Pulmonary artery endothelial cell (primary cell): ENCODE data around the gene MDM4. TPM values are rescaled to one million over a fixed set of nuclear protein-coding genes. Genes with fewer than 3 reads are reported as not detected.

Experiments
- DNase-seq: peaks from one replicate; pipeline ENCODE4 v3.0.0-alpha.2; 2011; ENCODE audit warnings: low read depth, low spot score
- total RNA-seq: library from RNA; depleted of rRNA; stranded (reverse); fragments of >200 nt; gene quantifications from 2 replicates; pipeline ENCODE4 v1.2.3, GENCODE V29; 2014

The MDM4 gene
- total RNA-seq, 1 donor from 2014 or later = 17.3 TPM

GRCh38 chr1:204577794-204578478, 61.7 kb downstream of the MDM4 start:
- DNase-seq = no peak

GRCh38 chr1:204578867-204579664, 62.9 kb downstream of the MDM4 start:
- no peak for DNase-seq

GRCh38 chr1:204579681-204580080, 63.5 kb downstream of the MDM4 start:
- no peak for DNase-seq

GRCh38 chr1:204580862-204581261, 64.7 kb downstream of the MDM4 start:
- DNase-seq = no peak

- DNase-seq = no peak
Observed at GRCh38 chr1:204581759-204582158, 65.6 kb downstream of the MDM4 start.

- DNase-seq = no peak
Observed at GRCh38 chr1:204583909-204584632, 67.9 kb downstream of the MDM4 start.

- no peak for DNase-seq
Observed at GRCh38 chr1:204584699-204585372, 68.6 kb downstream of the MDM4 start.

GRCh38 chr1:204587621-204588020, 71.4 kb downstream of the MDM4 start:
- no peak for DNase-seq

- DNase-seq = no peak
Observed at GRCh38 chr1:204588826-204589225, 72.6 kb downstream of the MDM4 start.

- no peak for DNase-seq
Observed at GRCh38 chr1:204589409-204590038, 73.3 kb downstream of the MDM4 start.

GRCh38 chr1:204591473-204592090, 75.4 kb downstream of the MDM4 start:
- no peak for DNase-seq

GRCh38 chr1:204592246-204592948, 76.2 kb downstream of the MDM4 start:
- DNase-seq = no peak

GRCh38 chr1:204598319-204598969, 82.2 kb downstream of the MDM4 start:
- no peak for DNase-seq

- no peak for DNase-seq
Observed at GRCh38 chr1:204599098-204599497, 82.9 kb downstream of the MDM4 start.

GRCh38 chr1:204599596-204599995, 83.4 kb downstream of the MDM4 start:
- no peak for DNase-seq

GRCh38 chr1:204600203-204600602, 84.0 kb downstream of the MDM4 start:
- no peak for DNase-seq

GRCh38 chr1:204600968-204601367, 84.8 kb downstream of the MDM4 start:
- DNase-seq = no peak

- no peak for DNase-seq
Observed at GRCh38 chr1:204602111-204602579, 85.9 kb downstream of the MDM4 start.

- no peak for DNase-seq
Observed at GRCh38 chr1:204602871-204603542, 86.8 kb downstream of the MDM4 start.
